MCF 10A (cell line): ENCODE data around the gene CAMK2B. TPM values are rescaled to one million over a fixed set of nuclear protein-coding genes. Genes with fewer than 3 reads are reported as not detected.

Experiments used
- BruUV-seq: library from RNA; stranded (reverse); fragments of 400-500 nt; replicated peaks from 2 replicates; lab custom pipeline; 2021; lab: Mats Ljungman, UMichigan
- CTCF ChIA-PET: fragments of 300-600 bp; sonication (Branson Sonifier 250); formaldehyde crosslinking; extraction: SDS; loops from one replicate; lab custom pipeline; 2021; ENCODE audit warnings: antibody characterized with exemption, inconsistent platforms; lab: Yijun Ruan, JAX
- POLR2A ChIA-PET: fragments of 300-600, 350-650 bp; sonication (Branson Sonifier 250); formaldehyde crosslinking; extraction: SDS; loops from one replicate; lab custom pipeline; 2020; ENCODE audit warnings: antibody characterized with exemption, inconsistent platforms; lab: Yijun Ruan, JAX
- DNase-seq: peaks from one replicate; pipeline ENCODE4 v3.0.0-alpha.2; 2018; ENCODE audit not compliant: unreplicated experiment
- H3K27ac Mint-ChIP-seq: one replicate; pipeline ENCODE4 v1.8.0; 2022; ENCODE audit warnings: mild to moderate bottlenecking, low read depth, mixed read lengths; ENCODE audit not compliant: unreplicated experiment
- H3K27me3 Mint-ChIP-seq: one replicate; pipeline ENCODE4 v1.8.0; 2022; ENCODE audit warnings: mixed read lengths; ENCODE audit not compliant: insufficient read depth, unreplicated experiment
- H3K36me3 Mint-ChIP-seq: one replicate; pipeline ENCODE4 v1.8.0; 2022; ENCODE audit warnings: mild to moderate bottlenecking, moderate library complexity, mixed read lengths; ENCODE audit not compliant: insufficient read depth, unreplicated experiment
- H3K4me1 Mint-ChIP-seq: one replicate; pipeline ENCODE4 v1.8.0; 2022; ENCODE audit warnings: mixed read lengths; ENCODE audit not compliant: insufficient read depth, unreplicated experiment
- H3K4me3 Mint-ChIP-seq: one replicate; pipeline ENCODE4 v1.8.0; 2022; ENCODE audit warnings: mild to moderate bottlenecking, moderate library complexity, mixed read lengths; ENCODE audit not compliant: unreplicated experiment
- H3K9me3 Mint-ChIP-seq: one replicate; pipeline ENCODE4 v1.8.0; 2022; ENCODE audit warnings: mixed read lengths; ENCODE audit not compliant: unreplicated experiment
- intact Hi-C: fragments of 100-400 bp; cut with micrococcal nuclease; formaldehyde crosslinking; loops from 2 replicates; pipeline ENCODE4 v1.14.1; 2022
- total RNA-seq: library from RNA; stranded (reverse); gene quantifications from 2 replicates; pipeline ENCODE4 v1.2.3, GENCODE V29; 2022
- TF ChIP-seq, protein P1 (sequence below): fragments of 200-600 bp; IDR thresholded peaks from one replicate; pipeline ENCODE4 v1.8.0; 2022; ENCODE audit warnings: antibody characterized with exemption, mild to moderate bottlenecking; ENCODE audit not compliant: unreplicated experiment

Gene CAMK2B
- total RNA-seq, 1 experiment from 2014 or later, result 1.8 TPM

DNA sequence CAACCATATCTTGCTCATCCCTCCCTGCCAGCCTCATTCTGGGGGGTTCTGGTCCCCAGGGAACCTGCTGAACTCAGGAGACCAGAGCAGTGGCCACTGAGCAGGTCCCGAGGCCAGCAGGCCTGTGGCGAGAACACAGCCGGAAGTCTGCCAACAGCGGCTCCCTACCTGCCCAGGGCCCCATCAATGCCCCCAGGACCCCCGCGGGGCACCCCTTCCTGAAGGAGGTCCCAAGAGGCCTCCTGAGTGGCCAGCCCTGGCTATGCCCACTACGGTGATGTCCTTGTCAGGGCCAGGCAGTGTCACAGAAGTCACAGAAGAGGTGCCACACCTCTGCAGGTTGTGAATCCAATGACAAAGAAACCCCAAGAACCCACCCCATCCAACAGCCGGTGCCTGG, 58.9 kb downstream of the CAMK2B start:
- H3K27ac Mint-ChIP-seq, result no peak overlapping the region
- DNase-seq, result no peak
- H3K4me1 Mint-ChIP-seq, result peaks cover 14% of the 10 kb centered on the region
- H3K36me3 Mint-ChIP-seq, result no peaks in the 10 kb centered on the region
- intact Hi-C loops, result no loop called here
- ChIA-PET CTCF (interaction anchor here (1.4 kb wide), 1 partner anchor 26 kb away, joined by 6 read pairs; no protein-coding TSS in a partner anchor), POLR2A (no interaction called here)
- TF ChIP-seq, protein P1, sequence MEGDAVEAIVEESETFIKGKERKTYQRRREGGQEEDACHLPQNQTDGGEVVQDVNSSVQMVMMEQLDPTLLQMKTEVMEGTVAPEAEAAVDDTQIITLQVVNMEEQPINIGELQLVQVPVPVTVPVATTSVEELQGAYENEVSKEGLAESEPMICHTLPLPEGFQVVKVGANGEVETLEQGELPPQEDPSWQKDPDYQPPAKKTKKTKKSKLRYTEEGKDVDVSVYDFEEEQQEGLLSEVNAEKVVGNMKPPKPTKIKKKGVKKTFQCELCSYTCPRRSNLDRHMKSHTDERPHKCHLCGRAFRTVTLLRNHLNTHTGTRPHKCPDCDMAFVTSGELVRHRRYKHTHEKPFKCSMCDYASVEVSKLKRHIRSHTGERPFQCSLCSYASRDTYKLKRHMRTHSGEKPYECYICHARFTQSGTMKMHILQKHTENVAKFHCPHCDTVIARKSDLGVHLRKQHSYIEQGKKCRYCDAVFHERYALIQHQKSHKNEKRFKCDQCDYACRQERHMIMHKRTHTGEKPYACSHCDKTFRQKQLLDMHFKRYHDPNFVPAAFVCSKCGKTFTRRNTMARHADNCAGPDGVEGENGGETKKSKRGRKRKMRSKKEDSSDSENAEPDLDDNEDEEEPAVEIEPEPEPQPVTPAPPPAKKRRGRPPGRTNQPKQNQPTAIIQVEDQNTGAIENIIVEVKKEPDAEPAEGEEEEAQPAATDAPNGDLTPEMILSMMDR, result no peak
- no TSS peak for BruUV-seq
- H3K27me3 Mint-ChIP-seq, result no peaks in the 10 kb centered on the region
- H3K4me3 Mint-ChIP-seq, result no peak overlapping the region
- H3K9me3 Mint-ChIP-seq, result no peaks in the 10 kb centered on the region

DNA sequence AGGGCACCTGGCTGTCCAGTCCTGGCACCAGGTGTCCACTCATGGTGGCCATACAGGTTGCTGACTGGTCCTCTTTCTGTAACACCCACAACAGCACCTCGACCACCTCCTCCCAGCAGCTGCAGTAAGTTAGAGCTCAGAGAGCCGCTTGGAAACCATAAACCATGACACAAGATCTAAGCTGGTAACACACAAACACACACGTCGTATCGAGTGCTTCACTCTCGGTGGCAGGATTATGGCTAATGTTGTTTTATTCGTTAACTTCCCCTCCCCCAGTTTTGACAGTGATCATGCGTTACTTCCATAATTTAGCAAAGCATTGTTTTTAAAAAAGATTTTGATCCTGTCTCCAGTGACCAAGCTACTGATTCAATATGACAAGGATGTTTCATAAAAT, 59.7 kb downstream of the CAMK2B start:
- Mint-ChIP-seq H3K4me3 (no peak overlapping the region), H3K27me3 (no peaks in the 10 kb centered on the region), H3K4me1 (peaks cover 18% of the 10 kb centered on the region), H3K36me3 (no peaks in the 10 kb centered on the region), H3K9me3 (no peaks in the 10 kb centered on the region), H3K27ac (no peak overlapping the region)
- intact Hi-C loops, result no loop called here
- BruUV-seq, result no TSS peak
- DNase-seq, result no peak
- TF ChIP-seq, protein P1, result no peak
- CTCF ChIA-PET, result interaction anchor here (0.6 to 1.4 kb wide), 4 partner anchors 21 to 545 kb away, joined by 3 to 6 read pairs (median 3); no protein-coding TSS in a partner anchor
- POLR2A ChIA-PET, result no interaction called here

DNA sequence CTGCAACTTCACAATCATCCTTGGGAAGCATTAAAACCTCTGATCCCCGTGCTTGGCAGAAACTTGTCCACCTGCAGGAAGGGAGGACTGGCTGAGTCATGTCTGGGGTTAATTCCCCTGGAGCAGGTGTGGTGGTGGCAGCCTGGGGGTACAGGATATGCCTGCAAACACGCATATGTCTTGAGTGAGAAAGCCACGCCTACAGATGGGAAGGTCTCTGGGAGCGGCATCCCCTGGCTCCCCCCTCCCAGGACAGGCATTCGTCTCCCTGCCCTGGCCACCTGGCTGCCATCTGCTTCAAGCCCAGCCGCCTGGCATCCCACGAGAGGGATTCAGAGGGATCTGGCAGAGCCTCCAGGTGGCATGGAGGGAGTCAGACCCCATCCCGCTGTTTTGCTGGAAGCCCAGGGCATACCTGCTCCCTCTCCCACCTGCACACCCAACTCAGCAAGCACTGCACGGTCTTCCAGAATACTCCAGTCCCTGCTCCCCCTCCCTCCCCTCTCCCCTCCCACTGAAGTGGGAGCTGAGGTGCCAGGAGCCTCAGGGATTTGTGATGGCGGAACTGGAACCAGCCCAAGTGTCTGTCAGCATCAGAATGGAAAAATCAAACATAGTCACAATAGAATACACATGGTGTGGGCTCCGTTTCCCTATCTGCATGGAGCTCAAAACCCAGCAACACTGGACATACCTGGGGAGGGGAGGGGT, 61.0 kb downstream of the CAMK2B start:
- Mint-ChIP-seq H3K4me3 (no peak overlapping the region), H3K9me3 (no peaks in the 10 kb centered on the region), H3K27ac (no peak overlapping the region), H3K36me3 (no peaks in the 10 kb centered on the region), H3K4me1 (peaks cover 28% of the 10 kb centered on the region), H3K27me3 (no peaks in the 10 kb centered on the region)
- POLR2A ChIA-PET, result no interaction called here
- intact Hi-C loops, result no loop called here
- TF ChIP-seq, protein P1, result no peak
- CTCF ChIA-PET, result interaction anchor here (0.7 to 1.2 kb wide), 2 partner anchors 24 to 142 kb away, joined by 3 to 4 read pairs; no protein-coding TSS in a partner anchor
- DNase-seq, result peak; percentile 89
- no TSS peak for BruUV-seq

DNA sequence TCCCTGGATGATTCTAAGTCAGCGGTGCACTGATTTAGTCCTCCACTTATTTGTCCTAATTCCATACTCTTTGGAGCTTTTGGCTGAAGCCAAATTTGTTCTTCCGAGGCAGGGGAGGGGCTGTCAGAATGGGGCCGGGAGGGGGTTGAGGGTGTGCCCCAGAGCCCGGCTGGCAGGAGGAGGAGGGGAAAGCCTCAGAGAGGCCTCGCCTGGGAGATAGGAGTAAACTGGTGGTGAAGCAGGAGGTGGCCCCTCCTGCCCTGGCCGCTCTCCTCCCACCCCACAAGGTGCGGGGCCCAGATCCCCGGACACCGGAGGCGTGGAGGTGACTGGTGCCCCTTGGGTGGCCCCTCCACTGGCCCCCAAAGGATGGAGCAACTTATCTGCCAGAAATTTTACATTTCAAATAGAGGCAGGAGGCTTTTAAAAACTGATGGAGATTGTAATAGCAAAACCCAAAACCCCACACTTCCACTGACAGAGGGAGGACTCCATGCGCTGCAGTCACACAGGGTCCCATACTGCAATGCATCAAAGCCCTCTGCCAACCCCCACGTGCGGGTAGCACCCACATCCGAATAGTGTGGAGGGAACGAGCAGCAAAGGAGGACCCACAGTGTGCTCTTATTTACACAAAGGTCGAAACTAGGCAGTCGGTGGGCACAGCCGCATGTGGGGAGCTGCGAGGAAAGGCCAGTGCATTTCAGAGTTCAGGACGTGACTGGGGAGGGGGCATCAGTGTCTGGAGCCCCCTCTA, 61.9 kb downstream of the CAMK2B start:
- no peak for DNase-seq
- CTCF ChIA-PET, result interaction anchor here (1.2 kb wide), 1 partner anchor 23 kb away, joined by 4 read pairs; no protein-coding TSS in a partner anchor
- Mint-ChIP-seq H3K36me3 (no peaks in the 10 kb centered on the region), H3K9me3 (no peaks in the 10 kb centered on the region), H3K4me1 (peaks cover 34% of the 10 kb centered on the region), H3K27me3 (no peaks in the 10 kb centered on the region), H3K4me3 (no peak overlapping the region), H3K27ac (no peak overlapping the region)
- TF ChIP-seq, protein P1, result no peak
- POLR2A ChIA-PET, result no interaction called here
- intact Hi-C loops, result no loop called here
- no TSS peak for BruUV-seq
